Activated CD4-positive, alpha-beta T cell treated with anti-CD3 and anti-CD28 coated beads, Interleukin-2, amount 50 U/mL, for 4 hours (primary cell): ENCODE data around the gene SIRPB1.
"Not testable (repeated sequence)": the region's sequence is repeated elsewhere in the genome, so short reads cannot be mapped to it uniquely, and the experiment has no call there.

Experiments used
- DNase-seq, 2 experiments: peaks; one replicate each; pipeline ENCODE4 v3.0.0-alpha.2; 2020

Gene SIRPB1

DNA sequence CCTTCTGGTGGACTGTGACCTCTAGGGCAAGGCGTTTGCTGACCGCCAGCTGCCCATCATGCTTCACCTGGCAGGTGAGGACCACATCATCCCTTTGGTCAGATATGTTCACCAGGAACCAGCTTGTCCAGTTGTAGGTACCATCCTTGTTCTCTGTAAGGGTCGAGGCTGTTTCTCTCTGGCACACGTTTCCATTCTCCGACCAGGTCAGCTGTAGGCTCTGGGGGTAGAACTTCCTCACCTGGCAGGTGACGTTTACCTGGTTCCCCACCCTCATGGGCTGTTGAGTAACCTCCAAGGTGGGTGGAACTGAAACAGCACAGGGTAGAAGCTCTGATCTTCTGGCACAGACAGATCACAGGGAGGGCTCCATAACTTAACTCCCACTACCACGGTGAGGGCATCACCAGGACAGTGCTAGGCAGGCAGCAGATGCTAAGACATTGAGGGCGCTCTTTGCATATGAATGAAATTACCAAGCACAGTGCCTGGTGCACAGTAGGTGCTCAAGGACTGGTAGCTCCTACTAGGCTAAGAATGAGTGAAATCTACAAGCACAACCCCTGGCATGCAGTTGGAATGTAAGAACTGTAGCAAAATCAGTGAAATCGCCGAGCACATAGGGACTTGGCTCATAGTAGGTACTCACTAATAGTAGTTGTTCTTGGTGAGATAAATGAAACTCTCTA is 15.6 kb upstream of the SIRPB1 start:
- no peak for DNase-seq

DNA sequence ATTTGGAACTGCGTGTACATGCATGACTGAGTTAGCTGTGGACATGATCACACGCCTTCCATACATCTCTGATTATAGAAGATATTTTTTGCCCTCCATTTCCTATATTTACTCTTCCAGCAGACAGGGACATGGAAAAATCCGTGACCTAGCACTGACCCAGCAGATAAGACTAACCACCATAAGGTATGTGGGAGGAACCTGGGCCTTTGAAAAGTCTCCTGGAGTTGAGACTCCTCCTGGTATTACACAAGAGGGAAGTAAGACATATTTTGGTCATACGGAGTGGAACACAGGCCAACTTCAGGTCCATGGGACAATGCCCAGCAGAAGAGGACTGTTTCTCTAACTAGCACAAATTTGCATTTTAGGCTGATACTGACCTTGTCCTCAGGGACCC is 13.7 kb upstream of the SIRPB1 start:
- no peak for DNase-seq

DNA sequence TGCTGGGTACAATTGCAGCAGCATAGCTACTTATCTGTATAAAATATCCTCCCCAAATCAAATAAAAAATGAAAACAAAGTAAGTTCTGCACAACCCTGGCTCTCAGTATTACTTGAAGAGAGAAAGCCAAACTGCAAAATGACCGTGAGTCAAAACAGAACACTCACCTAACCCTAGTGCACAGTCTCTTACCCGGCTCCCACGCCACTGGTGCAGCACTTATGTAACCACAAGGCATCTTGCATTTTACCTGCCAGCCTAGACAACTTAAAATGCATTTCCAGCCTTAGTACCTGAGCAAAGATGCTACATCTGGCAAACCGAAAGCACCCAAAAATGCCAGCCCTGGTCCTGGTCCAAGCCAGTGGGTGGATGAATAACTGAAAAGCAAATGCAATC is 12.4 kb upstream of the SIRPB1 start:
- peak; percentile 28 to 37 for DNase-seq

DNA sequence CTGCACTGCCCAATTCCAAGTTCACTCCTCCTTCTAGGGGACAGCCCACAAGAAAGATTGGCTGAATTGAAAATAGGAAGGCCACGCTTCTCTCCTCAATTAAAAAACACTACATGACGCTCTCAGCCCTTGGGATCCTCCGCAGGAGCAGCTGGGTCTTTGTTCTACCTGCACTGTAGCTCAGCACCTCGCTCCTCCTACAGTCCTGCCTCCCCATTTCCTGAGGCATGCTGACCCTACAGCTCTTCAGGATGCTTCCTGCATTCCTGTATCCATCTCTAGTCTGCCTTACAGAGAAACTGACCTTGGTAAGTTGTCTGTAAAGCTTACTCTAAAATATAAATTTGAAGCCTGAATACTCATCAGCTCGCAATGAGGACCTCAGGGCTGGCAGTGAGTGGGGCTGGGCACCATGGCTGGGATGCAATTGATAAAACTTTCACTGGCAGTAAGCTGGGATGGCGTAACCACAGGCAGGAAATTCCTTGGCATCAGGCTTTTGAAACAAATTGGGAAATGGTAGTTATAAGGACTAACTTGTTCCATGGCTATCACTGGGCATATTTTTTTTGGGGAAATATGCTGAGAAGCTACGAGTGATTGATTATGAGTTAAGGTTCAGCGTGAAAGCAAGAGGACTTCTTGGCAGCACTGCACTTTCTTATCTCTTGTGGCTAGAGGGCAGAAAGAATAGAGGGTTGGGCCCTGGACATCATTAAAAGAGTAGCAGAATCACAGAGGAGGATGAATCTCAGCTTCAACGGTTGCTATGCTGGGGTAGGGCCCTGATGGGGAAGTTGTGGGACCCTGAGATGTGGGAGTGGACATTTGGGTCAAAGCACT is 11.7 kb upstream of the SIRPB1 start:
- no peak for DNase-seq

DNA sequence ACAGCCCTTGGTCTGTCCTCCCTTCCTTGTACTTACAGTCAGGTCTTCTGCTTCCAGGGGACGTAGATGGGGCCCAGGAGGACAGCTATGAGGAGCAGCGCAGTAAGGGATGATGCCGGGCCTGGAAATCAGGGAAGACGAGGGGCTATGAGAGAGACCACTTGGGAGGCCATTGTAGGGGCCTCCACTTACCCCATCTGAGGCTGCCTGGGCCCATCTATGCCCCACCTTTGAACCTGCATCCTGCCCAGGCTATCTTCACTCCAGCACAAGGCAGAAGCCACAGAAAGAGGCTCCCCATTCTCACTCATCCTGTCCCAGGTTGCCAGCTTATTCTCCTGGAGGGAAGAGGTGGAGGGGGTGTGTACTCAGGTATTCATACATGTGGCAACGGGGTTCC is 10.4 kb upstream of the SIRPB1 start:
- no peak for DNase-seq

DNA sequence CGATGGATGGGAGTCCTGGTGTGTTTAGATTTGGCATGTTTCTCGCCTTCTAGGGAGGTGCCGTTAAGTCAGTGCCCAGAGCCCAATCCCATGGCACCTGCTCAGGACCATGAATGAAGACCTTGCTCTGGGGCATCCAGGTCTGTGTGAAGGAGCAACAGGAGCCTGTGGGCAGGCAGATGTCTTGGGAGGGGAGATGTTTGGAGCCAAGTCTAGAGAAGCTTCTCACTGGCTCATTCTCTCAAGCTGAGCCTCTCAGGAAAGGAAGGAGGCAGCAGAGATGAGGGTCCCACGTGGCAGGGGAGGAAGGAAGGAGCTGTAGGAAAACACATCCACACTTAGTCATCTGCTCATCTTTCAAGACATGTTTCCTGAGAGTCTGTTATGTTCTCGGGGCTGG is 9.5 kb upstream of the SIRPB1 start:
- DNase-seq: no peak

DNA sequence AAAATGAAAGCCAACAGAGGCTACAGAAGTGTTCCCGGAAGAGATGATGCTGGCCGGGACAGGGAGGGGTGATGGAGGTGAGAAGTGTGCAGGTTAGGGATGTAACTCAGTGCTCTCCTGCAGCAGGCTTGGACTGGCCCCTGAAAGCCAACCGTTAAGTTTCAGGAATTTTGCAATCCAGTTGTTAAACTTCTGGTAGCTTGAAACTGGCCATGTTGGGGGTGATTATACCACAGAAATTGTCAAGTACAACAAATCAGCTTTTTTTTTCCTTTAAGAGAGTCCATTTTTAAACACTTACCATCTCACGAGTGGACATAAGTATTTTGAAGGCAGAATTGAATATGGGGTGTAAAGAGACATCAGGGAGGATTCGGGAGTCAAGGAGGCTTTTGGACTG is 8.8 kb upstream of the SIRPB1 start:
- no peak for DNase-seq

DNA sequence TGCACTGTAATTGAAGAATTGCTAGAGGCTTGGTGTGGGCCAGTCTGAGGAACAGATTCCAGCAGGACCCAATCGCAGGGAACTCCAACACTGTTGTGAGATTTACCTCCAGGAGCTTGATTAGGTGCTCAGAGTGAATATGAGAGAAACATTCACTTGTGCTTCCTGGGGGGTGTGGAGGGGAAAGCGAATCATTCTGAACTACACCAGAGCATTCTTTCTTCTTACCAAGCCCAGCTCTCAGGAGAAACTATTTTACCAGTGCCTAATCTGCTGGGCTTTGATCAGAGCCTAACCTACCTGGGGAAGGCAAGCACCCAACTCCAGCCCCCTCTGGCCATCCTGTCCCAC is 7.4 kb upstream of the SIRPB1 start:
- no peak for DNase-seq

DNA sequence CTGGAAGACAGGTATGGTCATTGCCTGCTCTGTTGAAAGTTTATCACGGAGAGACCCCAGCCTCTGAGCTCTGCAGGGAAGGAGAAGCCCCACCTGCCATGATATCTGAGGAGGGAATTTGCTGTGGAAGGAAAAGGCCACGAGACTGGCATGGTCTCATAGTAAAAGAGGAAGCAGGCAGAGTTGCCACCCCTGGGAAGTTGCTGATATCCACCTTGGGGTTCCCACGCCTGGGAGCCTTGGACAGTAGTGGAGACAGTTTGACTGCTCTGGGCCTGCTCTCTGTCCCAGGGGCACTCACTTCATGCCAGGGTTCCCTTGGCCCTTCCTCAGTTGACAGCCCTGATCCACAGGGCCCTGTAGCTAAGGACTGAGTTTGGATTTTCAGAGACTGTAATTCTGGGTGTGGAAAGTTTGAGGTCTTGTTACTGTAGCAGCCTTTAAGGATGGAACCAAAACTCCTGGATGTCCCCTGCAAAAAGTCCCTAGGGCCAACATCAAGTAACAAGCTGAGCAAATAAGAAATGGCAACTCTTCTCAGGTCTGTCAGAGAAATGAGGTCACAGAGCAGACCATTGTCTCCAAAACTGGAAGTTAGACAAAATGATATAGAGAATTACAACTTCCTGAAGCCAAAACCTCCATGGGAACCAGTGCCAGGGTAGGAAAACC is 6.9 kb upstream of the SIRPB1 start:
- no peak for DNase-seq

DNA sequence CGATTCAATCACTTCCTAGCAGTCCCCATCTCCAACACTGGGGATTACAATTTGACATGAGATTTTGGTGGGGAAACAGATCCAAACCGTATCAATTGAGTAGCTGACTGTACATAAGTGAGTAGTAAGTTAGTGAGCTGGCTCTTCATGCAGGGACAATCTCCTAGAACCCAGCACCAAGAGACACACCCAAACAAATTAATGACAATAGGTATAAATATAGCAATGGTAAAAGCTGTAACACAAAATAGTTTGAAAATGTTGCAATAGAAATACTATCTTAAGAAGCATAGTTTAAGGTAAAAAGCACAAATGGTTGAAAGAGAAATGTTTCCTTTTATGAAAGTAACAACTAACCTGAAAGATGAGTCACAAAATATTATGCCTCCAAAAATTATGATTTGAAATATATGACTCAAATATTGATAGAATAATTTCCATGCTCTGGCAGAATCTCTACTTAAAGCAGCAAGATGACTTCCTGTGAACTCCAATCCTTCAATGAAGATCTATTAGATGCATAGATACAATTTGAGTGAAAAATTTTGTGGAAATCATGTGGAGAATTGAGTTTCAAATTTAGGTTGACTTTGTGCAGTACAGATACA is 5.4 kb upstream of the SIRPB1 start:
- no peak for DNase-seq

DNA sequence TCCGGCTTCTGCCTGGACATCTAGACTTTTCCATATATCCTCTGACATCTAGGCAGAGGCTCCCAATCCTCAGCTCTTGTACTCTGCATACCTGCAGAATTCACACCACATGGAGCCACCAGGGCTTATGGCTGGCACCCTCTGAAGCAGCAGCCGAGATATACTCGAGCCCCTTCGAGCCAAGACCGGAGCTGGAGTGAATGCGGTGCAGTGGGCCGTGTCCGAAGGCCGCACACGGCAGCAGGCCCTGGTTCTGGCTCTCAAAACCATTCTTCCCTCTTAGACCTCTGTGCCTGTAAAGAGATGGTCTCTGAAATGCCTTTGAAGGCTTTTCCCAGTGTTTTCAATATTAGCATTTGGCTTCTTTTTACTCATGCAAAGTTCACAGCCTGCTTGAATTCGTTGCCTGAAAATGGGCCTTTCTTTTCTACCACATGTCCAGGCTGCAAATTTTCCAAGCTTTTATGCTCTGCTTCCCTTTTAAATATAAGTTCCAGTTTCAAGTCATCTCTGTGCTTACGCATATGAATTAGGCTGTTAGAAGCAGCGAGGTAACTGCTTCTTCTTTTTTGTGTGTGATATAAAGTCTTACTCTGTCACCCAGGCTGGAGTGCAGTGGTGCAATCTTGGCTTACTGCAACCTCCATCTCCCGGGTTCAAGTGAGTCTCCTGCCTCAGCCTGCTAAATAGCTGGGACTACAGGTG is 3.8 kb upstream of the SIRPB1 start:
- no peak for DNase-seq

DNA sequence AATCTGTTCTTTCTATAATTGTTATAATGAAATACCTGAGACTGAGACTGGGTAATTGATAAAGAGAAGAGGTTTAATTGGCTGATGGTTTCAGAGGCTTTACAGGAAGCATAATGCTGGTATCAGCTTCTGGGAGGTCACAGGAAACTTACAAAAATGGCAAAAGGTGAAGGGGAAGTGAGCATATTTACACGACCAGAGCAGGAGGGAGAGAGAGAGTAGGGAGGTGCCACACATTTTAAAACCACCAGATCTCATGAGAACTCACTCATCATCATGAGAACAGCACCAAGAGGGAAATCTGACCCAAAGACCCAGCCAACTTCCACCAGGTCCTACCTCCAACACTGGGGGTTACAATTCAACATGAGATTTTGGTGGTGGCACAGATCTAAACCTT is 2.6 kb upstream of the SIRPB1 start:
- no peak for DNase-seq

DNA sequence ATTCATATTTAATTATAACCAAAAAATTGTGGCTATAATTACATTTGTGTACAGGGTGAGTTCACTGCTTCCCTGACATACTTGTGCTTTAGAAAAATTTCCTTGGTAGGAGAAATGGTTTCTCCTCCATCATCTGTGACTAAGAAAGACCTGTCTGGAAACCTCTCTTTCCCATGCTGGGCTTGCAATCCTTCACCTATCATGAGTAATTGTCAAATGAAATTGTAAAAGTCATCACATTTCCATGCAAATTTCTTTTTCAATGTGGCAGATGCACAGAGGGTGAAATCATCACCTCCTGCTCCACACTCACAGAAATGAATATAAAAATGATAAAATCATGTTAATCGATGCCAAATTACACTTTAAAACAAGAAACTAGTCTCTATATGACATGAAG is 1.5 kb upstream of the SIRPB1 start:
- DNase-seq: no peak

DNA sequence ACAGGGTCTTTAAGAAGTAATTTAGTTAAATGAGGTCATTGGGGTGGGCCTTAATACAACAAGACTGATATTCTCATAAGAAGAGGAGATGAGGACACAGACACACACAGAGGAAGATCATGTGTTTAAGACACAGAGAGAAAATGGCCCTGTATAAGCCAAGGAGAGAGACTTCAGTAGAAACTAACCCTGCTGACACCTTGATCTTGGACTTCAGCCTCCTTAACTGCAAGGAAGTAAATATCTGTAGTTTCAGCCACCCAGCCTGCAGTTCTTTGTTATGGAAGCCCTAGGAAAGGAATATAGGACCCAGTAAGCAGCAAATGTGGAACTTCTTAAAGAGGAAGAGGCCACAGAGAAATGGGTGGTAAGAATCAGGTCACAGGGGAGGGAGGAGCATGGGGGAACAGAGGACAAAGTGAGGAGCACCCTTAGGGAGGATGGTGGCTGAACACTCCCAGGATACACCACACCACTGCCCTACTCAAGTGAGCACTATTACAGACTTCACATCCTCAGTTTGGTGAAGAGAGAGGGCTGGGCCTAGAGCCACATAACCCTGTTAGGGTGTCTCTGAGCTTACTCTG is 762 bp downstream of the SIRPB1 start:
- DNase-seq: no peak

DNA sequence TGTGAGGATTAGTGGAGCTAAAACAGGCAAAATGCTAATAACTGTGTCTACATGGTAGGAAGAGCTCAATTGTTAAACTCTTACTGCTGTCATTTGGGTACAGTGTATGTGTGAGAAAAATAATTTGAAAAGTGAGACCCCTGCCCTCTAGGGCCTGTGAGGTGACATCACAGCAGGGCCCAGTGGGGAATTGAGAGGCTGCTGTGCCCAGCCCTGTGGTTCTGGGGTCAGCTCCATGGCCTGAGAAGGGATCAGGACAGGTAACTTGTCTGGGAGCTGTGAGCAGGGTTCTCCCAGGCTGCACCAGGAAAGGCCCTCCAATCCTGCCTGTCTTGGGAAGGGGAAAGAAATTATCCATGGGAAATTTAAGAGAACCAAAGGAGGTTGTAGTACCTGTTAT is 1.3 kb downstream of the SIRPB1 start:
- no peak for DNase-seq

DNA sequence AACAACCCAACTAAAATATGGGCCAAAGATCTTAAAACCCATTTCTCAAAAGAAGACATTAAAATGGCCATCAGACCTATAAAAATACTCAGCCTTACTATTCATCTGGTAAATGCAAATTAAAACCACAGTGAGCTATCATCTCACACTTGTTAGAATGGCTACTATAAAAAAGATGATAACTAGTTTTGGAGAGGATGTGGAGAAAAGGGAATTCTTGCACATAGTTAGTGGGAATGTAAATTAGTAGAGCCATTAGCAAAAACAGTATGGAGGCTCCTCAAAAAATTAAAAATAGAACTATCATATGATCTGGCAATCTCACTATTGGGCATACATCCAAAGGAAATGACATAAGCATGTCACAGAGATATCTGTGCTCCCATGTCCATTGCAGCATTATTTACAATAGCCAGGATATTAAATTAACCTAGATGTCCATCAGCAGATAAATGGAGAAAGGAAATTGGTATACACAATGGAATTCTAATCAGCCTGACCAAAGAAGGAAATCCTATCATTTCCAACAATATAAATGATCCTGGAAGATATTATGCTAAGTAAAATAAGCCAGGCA is 2.9 kb downstream of the SIRPB1 start:
- no peak for DNase-seq

DNA sequence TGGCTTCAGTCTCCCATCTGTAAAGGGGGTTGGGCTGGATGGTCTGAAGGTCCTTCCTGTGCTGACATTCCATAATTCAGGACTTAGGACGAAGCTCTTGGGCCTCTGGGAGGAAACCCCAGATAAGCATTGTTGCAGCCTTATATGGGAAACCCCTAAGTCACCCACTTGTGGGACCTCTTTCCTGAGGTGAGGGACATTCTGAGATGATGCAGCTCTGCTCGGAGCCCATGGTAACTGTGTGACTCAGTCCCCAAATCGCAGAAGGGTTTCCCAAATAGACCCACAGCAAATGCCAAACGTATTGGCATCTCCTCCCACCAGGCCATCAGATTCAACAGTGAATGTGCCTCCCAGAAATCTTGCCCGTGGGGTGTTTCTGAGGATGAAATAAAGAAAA is 9.4 kb downstream of the SIRPB1 start:
- DNase-seq: not testable (repeated sequence)

DNA sequence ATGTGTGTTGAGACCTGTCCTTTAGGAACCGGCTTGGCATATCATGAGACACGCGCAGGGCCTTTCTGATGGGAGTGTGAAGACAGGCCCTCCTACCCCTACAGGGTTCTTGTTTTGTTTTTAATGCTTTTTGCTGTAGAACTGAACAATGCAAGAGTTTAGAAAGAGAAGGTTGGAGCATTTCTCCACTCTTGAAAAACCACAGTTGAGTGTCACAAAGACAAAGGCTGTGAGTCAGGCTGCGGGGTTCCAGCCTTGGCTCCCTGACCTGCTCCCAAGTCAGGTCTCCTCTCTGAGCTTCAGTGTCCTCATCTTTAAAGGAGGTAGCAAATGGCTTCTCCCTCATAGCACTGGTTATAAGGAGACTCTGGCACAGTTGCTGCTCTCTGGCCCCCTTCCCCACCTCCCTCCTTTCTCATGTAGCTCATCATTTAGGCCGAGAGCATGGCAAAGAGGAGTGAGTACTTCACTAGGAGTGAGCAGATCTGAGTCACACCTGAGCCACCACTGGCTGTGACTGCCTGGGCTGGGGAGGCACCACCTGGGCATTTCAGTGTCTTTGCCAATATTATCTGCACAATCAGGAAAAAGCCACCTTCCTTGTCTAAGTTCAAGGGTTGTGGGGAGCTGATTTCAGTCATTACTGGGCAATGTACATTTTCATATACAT is 11.0 kb downstream of the SIRPB1 start:
- not testable (repeated sequence) for DNase-seq

DNA sequence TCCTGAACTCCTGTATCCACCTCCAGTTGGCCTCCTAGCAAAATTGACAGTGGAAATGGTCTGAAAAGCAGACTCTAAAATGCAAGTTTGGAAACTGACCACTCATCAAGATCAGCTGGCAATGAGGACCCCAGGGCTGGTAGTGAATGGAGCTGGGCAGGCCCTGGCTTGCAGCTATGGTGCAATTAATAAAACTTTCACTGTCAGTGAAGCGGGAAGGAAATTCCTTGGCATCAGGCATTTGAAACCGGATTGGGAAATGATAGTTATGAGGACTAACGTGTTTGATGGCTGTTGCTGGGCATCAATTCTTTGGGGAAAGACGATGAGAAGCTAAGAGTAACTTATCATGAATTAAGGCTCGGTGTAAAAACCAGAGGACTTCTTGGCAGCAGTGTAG is 19.1 kb downstream of the SIRPB1 start:
- DNase-seq: no peak

DNA sequence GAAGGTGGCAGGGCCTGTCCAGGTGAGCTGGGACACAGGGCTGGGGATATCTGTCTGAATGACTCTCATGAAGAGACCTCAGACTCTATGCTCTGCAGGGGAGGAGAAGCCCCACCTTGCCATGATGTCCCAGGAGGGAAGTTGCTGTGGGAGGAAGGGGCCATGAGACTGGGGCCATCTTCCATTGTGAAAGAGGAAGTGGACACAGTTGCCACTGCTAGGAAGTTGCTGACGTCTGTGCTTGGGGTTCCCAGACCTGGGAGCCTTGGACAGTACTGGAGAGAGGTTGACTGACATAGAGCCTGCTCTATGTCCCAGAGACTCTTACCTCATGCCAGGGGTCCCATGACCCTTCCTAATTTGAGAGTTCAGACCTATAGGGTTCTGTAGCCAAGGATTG is 24.5 kb downstream of the SIRPB1 start:
- no peak for DNase-seq
